B cell (primary cell): ENCODE data around the gene IL4R.

ENCODE experiments used
- EZH2 ChIP-seq: IDR thresholded peaks from 2 replicates; pipeline ENCODE4 v1.6.1; 2012; ENCODE audit warnings: borderline replicate concordance, low read depth, mild to moderate bottlenecking, moderate library complexity, low read length; ENCODE audit not compliant: insufficient read depth, poor library complexity, severe bottlenecking
- TF ChIP-seq, protein P1 (sequence below): fragments of 200-600 bp; IDR thresholded peaks from one replicate; pipeline ENCODE4 v1.8.0; 2022; ENCODE audit warnings: antibody characterized with exemption, mild to moderate bottlenecking

- TF ChIP-seq, protein P1, sequence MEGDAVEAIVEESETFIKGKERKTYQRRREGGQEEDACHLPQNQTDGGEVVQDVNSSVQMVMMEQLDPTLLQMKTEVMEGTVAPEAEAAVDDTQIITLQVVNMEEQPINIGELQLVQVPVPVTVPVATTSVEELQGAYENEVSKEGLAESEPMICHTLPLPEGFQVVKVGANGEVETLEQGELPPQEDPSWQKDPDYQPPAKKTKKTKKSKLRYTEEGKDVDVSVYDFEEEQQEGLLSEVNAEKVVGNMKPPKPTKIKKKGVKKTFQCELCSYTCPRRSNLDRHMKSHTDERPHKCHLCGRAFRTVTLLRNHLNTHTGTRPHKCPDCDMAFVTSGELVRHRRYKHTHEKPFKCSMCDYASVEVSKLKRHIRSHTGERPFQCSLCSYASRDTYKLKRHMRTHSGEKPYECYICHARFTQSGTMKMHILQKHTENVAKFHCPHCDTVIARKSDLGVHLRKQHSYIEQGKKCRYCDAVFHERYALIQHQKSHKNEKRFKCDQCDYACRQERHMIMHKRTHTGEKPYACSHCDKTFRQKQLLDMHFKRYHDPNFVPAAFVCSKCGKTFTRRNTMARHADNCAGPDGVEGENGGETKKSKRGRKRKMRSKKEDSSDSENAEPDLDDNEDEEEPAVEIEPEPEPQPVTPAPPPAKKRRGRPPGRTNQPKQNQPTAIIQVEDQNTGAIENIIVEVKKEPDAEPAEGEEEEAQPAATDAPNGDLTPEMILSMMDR, result peak; percentile 53
- no peak for TF ChIP-seq EZH2
Measured at GRCh38 chr16:27374804-27375425, 61.1 kb downstream of the IL4R start.
